OCI-LY7 (cell line): ENCODE measurements around the gene RNF182. TPM values are rescaled to one million over a fixed set of nuclear protein-coding genes. Genes with fewer than 3 reads are reported as not detected.

ENCODE experiments used
- BruUV-seq: library from RNA; stranded (reverse); fragments of 400-500 nt; replicated peaks from 2 replicates; lab custom pipeline; 2021; lab: Mats Ljungman, UMichigan
- CTCF ChIA-PET: fragments of 300-600 bp; sonication (Branson Sonifier 250); formaldehyde crosslinking; loops from one replicate; lab custom pipeline; 2022; ENCODE audit warnings: antibody characterized with exemption; ENCODE audit not compliant: unreplicated experiment; lab: Charles Lee
- POLR2A ChIA-PET: fragments of 300-600 bp; sonication (Branson Sonifier 250); formaldehyde crosslinking; loops from one replicate; lab custom pipeline; 2022; ENCODE audit warnings: antibody characterized with exemption; lab: Charles Lee
- DNase-seq: peaks from one replicate; pipeline ENCODE4 v3.0.0-alpha.2; 2015; ENCODE audit warnings: low spot score
- H2AFZ ChIP-seq: fragments of 200-600 bp; sonication (generic), shearing (Covaris generic); 2 replicates; pipeline ENCODE4 v1.6.1; 2014; ENCODE audit warnings: mild to moderate bottlenecking, antibody characterized with exemption, low read length, moderate library complexity
- H3K27ac ChIP-seq: fragments of 200-600 bp; sonication (generic); 2 replicates; pipeline ENCODE4 v1.5.1; 2014; ENCODE audit warnings: mixed run types, low read depth, mild to moderate bottlenecking, moderate library complexity, low read length, inconsistent platforms; ENCODE audit not compliant: poor library complexity, severe bottlenecking
- H3K36me3 ChIP-seq: fragments of 200-600 bp; sonication (generic); 2 replicates; pipeline ENCODE4 v1.6.1; 2014; ENCODE audit warnings: mild to moderate bottlenecking, antibody characterized with exemption, low read length, moderate library complexity, mixed read lengths; ENCODE audit not compliant: insufficient read depth
- H3K4me1 ChIP-seq: fragments of 200-600 bp; sonication (generic); 2 replicates; pipeline ENCODE4 v1.5.1; 2014; ENCODE audit warnings: mild to moderate bottlenecking, low read length; ENCODE audit not compliant: insufficient read depth, poor library complexity, severe bottlenecking
- H3K4me2 ChIP-seq: fragments of 200-600 bp; sonication (generic); 2 replicates; pipeline ENCODE4 v1.6.1; 2014; ENCODE audit warnings: mild to moderate bottlenecking, low read length
- H3K4me3 ChIP-seq: fragments of 200-600 bp; sonication (generic); 2 replicates; pipeline ENCODE4 v1.5.1; 2014; ENCODE audit warnings: mild to moderate bottlenecking, low read depth, low read length; ENCODE audit not compliant: poor library complexity, severe bottlenecking
- H3K79me2 ChIP-seq: fragments of 200-600 bp; sonication (generic); 2 replicates; pipeline ENCODE4 v1.6.1; 2016; ENCODE audit warnings: low read depth, mild to moderate bottlenecking, low read length, moderate library complexity, mixed read lengths; ENCODE audit not compliant: insufficient read depth
- H3K9me2 ChIP-seq: fragments of 200-600 bp; sonication (generic); 2 replicates; pipeline ENCODE4 v1.6.1; 2016; ENCODE audit warnings: mild to moderate bottlenecking, low read length, mixed read lengths; ENCODE audit not compliant: insufficient read depth
- H3K9me3 ChIP-seq: fragments of 200-600 bp; sonication (generic); 2 replicates; pipeline ENCODE4 v1.6.1; 2014; ENCODE audit warnings: mild to moderate bottlenecking, mixed run types, low read length, mixed read lengths
- H4K20me1 ChIP-seq: fragments of 200-600 bp; sonication (generic); 2 replicates; pipeline ENCODE4 v1.6.1; 2014; ENCODE audit warnings: mild to moderate bottlenecking, antibody characterized with exemption, low read length, moderate library complexity, mixed read lengths; ENCODE audit not compliant: insufficient read depth
- EZH2phosphoT487 ChIP-seq: fragments of 200-600 bp; sonication (generic); IDR thresholded peaks from 2 replicates; pipeline ENCODE4 v1.6.1; 2018; ENCODE audit warnings: low read depth, borderline replicate concordance, mild to moderate bottlenecking, mixed run types, antibody characterized with exemption, low read length, moderate library complexity, mixed read lengths
- intact Hi-C: fragments of 100-400 bp; cut with micrococcal nuclease; formaldehyde crosslinking; loops from one replicate; pipeline ENCODE4 v1.10.0; 2022; ENCODE audit not compliant: unreplicated experiment
- total RNA-seq, 2 experiments: library from RNA; depleted of rRNA in 1 of 2; stranded (reverse); fragments of >200 nt in 1 of 2; shearing (Covaris generic) in 1 of 2; gene quantifications; 2 replicates each; pipeline ENCODE4 v1.2.3, GENCODE V29; 2014 to 2022
- TF ChIP-seq, protein P1 (sequence below): fragments of 200-600 bp; sonication (generic); conservative IDR thresholded peaks from 2 replicates; pipeline ENCODE4 v1.5.1; 2014; ENCODE audit warnings: mild to moderate bottlenecking, antibody characterized with exemption, low read length, moderate library complexity, mixed read lengths

The RNF182 gene
- total RNA-seq, 2 experiments from 2014 or later = not detected

DNA sequence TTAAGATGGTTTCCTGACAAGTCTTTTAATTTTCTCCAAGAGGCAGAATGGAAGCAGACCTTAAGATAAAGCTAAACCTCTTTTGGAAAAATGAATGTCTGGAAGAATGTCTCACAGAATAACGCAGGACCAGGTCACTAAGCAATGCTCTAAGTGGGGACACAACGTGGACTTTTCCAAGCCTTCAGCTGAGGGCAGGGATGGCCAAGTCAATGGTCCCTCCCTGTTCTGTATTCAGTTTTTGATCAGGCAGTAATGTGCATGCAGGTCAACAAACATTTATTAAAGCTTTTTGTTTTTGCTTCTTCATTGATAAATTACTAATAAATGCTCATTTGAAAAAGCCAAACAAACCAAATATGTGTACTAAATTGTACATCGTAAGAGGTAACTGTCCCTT is 2.0 kb upstream of the RNF182 start:
- no peak for TF ChIP-seq EZH2phosphoT487
- TF ChIP-seq, protein P1, sequence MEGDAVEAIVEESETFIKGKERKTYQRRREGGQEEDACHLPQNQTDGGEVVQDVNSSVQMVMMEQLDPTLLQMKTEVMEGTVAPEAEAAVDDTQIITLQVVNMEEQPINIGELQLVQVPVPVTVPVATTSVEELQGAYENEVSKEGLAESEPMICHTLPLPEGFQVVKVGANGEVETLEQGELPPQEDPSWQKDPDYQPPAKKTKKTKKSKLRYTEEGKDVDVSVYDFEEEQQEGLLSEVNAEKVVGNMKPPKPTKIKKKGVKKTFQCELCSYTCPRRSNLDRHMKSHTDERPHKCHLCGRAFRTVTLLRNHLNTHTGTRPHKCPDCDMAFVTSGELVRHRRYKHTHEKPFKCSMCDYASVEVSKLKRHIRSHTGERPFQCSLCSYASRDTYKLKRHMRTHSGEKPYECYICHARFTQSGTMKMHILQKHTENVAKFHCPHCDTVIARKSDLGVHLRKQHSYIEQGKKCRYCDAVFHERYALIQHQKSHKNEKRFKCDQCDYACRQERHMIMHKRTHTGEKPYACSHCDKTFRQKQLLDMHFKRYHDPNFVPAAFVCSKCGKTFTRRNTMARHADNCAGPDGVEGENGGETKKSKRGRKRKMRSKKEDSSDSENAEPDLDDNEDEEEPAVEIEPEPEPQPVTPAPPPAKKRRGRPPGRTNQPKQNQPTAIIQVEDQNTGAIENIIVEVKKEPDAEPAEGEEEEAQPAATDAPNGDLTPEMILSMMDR = no peak
- POLR2A ChIA-PET = interaction anchor here (0.5 to 0.7 kb wide), 4 partner anchors 53 to 1068 kb away, joined by 3 read pairs; no protein-coding TSS in a partner anchor
- no peak overlapping the region for H3K27ac ChIP-seq
- no peak overlapping the region for H3K4me3 ChIP-seq
- H3K4me2 ChIP-seq = no peak overlapping the region
- BruUV-seq = no TSS peak
- H2AFZ ChIP-seq = no peak overlapping the region
- no peaks in the 10 kb centered on the region for H3K4me1 ChIP-seq
- no peaks in the 10 kb centered on the region for H3K9me2 ChIP-seq
- no peaks in the 10 kb centered on the region for H3K9me3 ChIP-seq
- intact Hi-C loops = no loop called here
- no peaks in the 10 kb centered on the region for H4K20me1 ChIP-seq
- H3K36me3 ChIP-seq = no peaks in the 10 kb centered on the region
- no peaks in the 10 kb centered on the region for H3K79me2 ChIP-seq
- CTCF ChIA-PET = no interaction called here
- no peak for DNase-seq

DNA sequence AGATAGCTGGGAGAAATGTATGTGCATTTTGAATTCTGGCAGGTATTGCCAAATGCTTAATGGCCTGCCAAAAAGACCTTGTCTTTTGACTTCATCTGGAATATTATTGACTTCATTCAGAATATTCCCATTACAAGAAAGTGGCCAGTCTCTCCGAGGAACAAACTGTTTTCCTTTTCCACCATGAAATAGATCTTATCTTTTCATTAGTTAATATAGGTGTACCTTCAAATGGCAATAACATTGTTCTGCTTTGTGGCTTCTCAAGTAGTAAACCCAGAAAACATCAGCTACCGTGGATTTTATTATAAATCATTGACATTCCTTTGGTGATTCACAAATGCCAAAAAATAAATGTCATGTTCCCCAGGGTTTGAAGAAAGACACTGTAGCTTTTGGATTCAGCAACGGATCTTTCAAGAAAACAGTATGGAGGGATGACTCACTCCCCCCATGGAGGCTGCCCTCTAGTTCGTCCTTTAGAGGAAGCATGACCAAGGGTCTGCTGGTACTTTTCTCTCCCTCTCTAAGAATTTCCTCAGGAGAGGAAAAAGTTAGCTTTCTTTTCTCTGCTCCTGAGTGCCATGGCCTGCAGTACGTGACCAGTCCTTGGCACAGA is 1.1 kb upstream of the RNF182 start:
- Histone ChIP-seq H3K9me3 (no peaks in the 10 kb centered on the region), H3K4me1 (no peaks in the 10 kb centered on the region), H3K79me2 (no peaks in the 10 kb centered on the region), H3K27ac (no peak overlapping the region), H3K9me2 (no peaks in the 10 kb centered on the region), H2AFZ (no peak overlapping the region), H3K4me3 (no peak overlapping the region), H3K4me2 (no peak overlapping the region), H4K20me1 (no peaks in the 10 kb centered on the region), H3K36me3 (no peaks in the 10 kb centered on the region)
- intact Hi-C loops = no loop called here
- DNase-seq = no peak
- no TSS peak for BruUV-seq
- CTCF ChIA-PET = no interaction called here
- TF ChIP-seq, protein P1 = no peak
- no peak for TF ChIP-seq EZH2phosphoT487
- POLR2A ChIA-PET = no interaction called here

DNA sequence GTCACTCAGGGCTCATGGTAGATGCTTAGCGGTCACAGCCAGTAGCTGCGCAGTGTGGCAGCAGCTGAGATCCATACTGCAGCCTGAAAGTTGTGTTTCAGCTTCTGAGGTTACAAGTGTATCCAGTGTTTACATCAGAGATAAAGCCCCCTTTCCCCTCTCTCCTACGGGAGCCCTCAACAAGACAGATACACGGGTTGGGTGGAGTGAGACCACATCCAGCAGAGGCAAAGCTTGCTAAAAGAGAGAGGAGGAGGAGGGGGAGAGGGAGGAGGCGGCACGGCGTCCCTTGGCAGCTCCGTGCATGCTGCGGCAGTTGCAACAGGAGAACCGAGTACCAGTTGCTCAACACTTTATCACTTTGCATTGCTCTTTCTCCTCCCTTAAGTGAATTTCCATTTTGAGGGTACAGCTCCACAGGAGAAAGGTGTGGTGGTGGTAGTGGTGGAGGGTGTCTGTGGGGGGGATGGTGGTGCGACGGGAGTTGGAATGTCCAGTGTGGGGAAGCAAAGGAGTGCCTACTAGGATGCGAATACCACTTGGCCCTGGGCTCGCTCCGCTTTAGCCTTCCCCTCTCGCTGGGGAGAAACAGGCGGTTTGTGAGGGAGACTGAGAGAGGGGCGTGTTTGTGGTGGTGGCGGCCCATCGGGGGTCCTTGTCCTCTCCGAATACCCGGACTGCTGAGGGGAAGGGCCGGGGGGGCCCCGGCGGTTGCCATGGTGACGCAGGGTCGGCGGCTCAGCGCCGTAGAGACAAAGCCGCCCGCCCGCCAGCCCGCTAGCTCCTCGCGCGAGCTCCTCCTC is 405 bp upstream of the RNF182 start:
- Histone ChIP-seq H3K4me3 (no peak overlapping the region), H3K79me2 (no peaks in the 10 kb centered on the region), H3K9me3 (no peaks in the 10 kb centered on the region), H3K36me3 (no peaks in the 10 kb centered on the region), H3K4me2 (no peak overlapping the region; the same call in 1 of the 2 replicates), H3K4me1 (no peaks in the 10 kb centered on the region), H3K27ac (no peak overlapping the region), H3K9me2 (no peaks in the 10 kb centered on the region), H2AFZ (no peak overlapping the region), H4K20me1 (no peaks in the 10 kb centered on the region)
- ChIA-PET POLR2A (no interaction called here), CTCF (no interaction called here)
- intact Hi-C loops = no loop called here
- TF ChIP-seq, protein P1 = no peak
- TF ChIP-seq EZH2phosphoT487 = no peak
- no TSS peak for BruUV-seq
- no peak for DNase-seq
